ENCODE data around the gene BTBD7.

DNA sequence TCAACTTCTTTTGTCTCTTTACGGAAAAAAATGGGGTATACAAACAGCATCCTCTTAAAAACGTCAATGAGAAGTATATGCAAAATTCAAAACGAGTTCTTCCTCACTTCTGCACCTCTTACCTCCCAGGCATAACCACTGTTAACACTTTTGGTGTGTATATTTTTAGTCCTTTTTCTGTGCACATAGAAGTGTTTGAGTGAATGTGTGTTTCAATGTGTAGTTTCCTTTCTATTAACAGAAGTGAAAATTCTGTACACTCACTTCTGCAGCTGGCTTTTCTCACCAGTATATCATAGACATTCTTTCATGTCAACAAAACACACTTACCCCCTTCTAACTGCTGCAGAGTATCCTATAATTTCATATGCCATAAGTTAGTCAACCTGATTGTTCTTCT, 120.4 kb downstream of the BTBD7 start:
- no peak for TF ChIP-seq POLR2A (IDR thresholded peaks at IDR 0.05)
- TF ChIP-seq, protein P1, sequence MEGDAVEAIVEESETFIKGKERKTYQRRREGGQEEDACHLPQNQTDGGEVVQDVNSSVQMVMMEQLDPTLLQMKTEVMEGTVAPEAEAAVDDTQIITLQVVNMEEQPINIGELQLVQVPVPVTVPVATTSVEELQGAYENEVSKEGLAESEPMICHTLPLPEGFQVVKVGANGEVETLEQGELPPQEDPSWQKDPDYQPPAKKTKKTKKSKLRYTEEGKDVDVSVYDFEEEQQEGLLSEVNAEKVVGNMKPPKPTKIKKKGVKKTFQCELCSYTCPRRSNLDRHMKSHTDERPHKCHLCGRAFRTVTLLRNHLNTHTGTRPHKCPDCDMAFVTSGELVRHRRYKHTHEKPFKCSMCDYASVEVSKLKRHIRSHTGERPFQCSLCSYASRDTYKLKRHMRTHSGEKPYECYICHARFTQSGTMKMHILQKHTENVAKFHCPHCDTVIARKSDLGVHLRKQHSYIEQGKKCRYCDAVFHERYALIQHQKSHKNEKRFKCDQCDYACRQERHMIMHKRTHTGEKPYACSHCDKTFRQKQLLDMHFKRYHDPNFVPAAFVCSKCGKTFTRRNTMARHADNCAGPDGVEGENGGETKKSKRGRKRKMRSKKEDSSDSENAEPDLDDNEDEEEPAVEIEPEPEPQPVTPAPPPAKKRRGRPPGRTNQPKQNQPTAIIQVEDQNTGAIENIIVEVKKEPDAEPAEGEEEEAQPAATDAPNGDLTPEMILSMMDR (IDR thresholded peaks at IDR 0.05), result no peak
